Hypothalamus (tissue), 51 donors: ENCODE results near the gene ADIPOR2.

ENCODE experiments used
- DNase-seq, 51 donors: peaks; one replicate each; lab custom pipeline; 2025; lab: John Stamatoyannopoulos, UW

The ADIPOR2 gene

GRCh38 chr12:1796515-1797010, 105.7 kb downstream of the ADIPOR2 start:
- DNase-seq, result peak in 1 of 51 donors; percentile 46

GRCh38 chr12:1797011-1797901, 106.4 kb downstream of the ADIPOR2 start:
- peak in 6 of 51 donors; percentile 13 to 39 (median 20) for DNase-seq

GRCh38 chr12:1797991-1798640, 107.2 kb downstream of the ADIPOR2 start:
- no peak for DNase-seq

DNA sequence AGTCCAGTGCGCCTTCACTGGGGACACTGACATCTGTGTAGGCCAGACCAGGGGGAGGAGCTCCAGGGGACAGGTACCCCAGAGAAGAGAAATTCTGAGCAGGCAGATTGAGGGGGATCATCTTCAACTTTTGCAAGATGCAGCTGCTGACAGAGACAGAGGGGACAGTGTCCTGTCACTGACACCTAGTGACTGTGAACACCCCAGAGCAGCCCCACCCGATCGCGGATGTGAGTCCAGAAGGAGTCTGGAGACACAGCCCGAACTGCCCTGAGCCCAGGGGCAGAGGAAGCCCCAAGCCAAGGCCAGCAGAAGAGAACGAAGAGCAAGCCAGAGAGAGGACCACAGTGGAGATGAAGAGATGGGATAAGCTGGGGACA, 107.8 kb downstream of the ADIPOR2 start:
- DNase-seq, result no peak

DNA sequence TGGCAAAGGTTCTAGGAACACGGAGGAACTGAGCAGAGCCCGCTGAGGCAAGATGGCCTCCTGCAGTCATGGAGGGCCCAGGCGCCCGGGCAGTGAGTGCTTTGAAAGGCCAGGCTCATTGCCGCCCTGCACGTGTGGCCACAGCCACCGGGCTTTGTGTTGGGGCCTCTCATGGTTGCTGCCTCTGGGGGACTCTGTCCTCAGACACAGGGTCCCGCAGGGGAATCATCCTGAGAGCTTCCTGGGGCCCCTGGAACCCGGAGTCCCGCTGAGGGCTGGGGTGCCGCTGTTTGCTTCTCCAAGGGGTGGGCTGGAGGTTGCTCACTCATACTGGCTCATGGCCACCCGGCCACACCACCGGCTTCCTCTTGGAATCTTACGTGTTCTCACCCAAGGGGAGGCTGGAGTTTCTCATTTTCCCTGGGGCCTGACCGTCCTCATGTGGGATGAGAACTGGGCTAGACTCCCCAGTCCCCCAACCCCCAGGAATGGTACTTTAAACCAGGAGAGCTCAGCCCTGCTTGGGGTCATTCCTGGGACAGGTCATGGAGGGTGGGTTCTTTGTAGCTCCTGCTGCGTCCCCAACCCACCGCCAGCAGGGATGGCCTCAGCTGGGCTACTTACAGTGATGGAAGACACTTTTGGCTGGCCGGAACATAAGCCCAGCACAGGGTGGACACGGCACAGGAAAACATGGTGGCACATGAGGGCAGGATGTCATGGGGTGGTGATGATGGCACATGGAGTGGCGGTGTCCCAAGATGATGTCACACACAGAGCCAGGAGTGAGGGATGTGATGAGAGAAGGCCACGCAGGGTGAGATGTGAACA, 108.4 kb downstream of the ADIPOR2 start:
- no peak for DNase-seq

DNA sequence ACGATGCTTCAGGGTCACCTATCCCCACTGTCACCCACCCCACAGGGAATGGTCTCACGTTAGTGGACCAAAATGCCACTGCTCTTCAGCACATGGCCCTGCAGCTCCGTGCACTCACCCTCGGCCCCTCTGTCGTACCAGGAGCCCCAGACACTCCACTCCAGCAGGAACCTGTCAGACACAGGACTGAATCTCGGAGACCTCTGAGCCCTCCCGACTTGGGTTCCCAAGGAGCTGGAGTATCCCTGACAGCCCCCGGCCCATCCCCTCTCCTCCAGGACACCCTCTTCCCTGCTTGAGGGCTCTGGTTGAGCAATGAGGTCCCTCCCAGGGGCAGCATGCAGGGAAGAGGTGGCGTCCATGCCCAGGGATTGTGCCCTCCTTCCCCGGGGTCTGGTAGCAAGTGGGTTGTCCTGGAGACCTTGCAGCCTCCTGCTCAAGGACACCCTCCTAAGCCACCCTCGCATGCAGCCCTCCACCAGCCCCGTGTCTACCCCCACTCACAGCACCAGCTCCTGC, 109.1 kb downstream of the ADIPOR2 start:
- DNase-seq, result no peak

DNA sequence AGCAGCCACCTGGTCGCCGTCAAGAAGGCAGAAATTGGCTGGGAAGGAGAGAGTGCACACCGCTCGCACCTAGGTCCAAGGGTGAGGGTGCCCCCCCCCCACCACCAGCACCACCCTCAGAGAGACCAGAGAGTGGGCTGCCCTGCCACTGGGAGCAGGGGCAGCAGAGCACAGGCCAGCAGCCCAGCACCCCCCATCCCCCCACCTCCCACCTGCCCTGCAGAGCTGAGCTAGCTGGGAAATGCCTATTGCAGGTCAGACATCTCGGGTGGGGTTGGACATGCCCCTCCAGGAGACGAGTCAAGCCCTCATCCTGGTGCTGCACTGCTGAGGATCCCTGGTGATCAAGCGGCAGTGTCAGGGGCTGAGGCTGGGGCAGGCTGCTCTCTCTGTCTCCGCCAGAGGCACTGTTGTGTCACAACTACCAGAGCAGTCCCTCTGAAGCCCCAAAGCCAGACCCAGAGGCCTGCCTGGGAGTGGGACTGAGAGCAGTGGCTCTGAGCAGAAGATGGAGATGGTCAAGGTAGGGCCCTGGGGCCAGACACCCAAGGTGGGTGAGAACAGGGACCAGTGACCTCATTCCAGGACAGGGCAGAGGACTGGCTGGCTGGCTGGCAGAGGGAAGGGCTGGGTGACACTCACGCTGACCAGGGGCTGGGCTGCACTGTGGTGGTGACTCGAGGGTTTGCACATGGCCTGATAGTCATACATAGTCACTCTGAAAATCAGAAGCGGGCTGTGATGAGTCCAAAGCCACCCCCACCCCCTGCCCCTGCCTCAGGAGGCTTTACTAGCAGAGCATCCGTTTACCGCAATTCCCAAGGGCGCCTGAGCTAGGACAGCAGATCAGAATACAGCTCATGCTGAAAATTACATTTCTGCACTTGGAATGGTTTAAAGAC, 109.8 kb downstream of the ADIPOR2 start:
- peak in 8 of 51 donors; percentile 25 to 57 (median 42) for DNase-seq

DNA sequence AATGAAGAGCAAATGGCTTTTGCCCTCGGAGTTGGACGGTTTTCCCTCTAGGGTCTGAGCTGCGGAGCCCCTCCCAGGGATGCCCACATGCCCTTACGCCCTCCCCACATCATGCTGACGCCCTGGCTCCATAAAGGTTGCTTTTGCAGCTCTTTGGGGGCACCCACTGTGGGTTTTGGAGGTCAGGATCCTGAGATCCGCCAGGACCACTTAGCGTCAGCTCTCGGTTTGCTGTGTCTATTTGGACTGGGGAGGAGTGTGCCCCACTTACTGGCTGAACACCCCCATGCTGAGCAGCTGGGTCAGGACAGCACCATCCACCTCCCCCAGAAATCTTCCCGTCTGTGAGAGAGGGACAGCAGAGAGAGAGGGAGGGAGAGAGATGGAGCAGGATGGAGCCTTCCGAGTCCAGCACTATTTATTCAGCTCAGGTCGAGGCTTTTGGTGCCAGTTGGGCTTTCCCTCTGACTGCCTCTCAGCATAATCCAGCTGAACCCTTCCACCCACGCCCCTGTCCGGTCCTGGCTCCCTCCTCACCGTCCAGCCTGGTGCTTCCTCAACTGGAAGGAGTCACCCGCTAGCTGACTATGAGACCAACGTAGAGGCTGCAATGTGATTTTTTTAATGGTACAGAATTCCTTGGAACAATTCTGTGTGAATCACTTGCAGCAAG, 110.6 kb downstream of the ADIPOR2 start:
- no peak for DNase-seq

- no peak for DNase-seq
Observed at GRCh38 chr12:1803736-1804135, 112.9 kb downstream of the ADIPOR2 start.

GRCh38 chr12:1804545-1805332, 113.9 kb downstream of the ADIPOR2 start:
- peak; percentile 25 to 91 (median 72) for DNase-seq

GRCh38 chr12:1805441-1806081, 114.7 kb downstream of the ADIPOR2 start:
- no peak for DNase-seq

- DNase-seq, result no peak
Observed at GRCh38 chr12:1806301-1807086, 115.6 kb downstream of the ADIPOR2 start.

DNA sequence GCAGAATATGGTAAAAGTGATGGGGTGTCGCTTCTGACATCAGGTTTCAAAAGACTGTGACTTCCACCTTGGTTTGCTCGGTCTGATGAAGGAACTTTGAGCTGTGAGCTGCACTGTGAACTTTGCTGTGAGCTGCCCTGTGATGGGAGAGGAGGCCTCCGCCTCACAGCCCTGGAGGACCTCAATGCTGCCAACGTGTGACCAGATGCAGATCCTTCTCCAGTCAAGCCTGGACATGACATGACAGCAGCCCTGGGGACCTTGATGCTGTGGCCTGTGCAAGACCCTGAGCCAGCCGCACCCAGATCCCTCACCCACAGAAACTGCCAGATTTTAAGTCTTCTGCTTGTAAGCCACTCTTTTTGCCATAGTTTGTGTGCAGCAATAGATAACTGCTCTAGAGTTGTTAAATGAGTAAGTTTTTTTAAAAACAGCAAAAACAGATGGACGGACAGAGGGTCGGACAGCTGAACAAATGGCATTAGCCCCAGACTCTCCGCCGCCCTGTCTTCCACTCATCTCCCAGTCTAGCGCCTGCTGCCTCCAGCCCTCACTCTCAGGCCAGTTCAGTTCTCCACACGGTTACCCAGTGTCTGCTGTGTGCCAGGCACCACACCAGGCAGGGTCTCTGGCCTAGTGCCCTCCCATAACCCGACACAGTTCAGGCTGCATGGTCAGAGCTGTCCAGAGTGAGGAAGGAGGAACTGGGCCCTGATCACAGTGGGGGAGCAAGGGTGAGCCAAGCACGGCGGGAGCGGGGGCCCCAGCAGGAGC, 116.4 kb downstream of the ADIPOR2 start:
- no peak for DNase-seq

DNA sequence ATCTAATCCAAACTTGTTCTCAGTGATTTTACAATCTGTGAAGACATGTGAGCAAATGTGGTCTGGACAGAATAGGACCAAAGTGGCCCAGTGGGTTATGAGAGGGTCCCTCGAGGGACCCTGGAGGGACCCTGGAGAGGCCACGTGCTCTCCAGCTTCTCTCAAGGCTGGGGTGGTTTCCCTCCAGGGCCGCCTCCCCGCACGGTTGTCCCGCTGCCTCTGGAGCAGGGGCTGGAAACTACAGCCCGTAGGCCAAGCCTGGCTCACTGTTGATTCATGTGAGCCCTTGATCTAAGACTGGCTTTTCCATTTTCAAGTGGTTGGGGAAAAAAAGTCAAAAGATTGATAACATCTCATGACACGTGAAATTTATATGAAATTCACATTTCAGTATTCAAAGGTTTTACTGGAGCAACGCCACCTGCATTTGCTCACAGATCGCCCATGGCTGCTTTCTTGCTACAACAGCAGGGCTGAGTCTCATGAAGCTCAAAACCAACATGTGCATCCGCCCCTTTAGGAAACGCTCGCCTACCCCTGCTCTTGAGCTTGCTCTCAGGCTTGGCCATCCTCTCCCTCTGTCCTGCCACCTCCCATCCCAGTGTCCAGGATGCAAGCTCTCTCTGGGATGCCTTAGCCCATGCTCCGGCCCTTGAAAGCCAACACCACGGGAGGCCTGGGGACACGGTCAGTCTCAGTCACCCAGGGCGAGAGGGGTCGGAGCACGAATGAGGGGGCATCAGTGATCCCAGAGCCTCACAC, 117.3 kb downstream of the ADIPOR2 start:
- DNase-seq, result no peak

DNA sequence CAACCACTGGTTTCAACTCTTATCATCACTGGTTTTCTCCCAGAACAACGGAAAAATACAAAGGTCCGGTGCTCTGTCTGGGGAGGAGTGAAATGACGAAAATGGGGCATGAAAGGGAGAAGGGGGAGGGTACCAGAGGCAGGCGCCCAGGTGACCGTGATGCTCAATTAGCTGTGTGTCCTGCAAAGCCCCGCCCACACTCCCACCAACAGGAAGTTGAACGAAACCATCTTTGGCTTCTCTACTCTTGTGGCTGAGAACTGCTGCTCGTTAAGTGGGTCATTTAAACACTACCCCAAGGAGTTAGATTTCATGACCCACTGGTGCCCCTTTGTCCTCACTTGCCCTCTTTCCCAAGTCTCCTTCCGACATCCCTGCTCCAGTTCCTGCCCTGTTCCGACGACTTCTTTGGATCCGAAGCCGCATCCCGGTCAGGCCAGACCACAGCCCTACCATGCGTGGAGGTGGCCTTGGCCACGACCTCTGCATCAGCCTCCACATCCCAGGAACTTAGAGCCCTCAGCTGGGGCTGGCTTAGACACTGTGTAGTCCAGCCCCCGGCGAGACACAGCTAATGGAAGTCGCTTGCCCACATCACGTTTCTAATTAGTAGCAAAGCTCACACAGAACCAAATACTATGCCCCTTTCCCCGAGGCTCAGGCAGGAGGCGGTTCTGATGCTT, 118.1 kb downstream of the ADIPOR2 start:
- no peak for DNase-seq
